Activated T-cell treated with anti-CD3 and anti-CD28 coated beads, Interleukin-2, amount 50 U/mL, for 4 hours (primary cell): ENCODE data around the gene ITPR3. TPM values are rescaled to one million over a fixed set of nuclear protein-coding genes. Genes with fewer than 3 reads are reported as not detected.
A peak's percentile ranks its signal among the peaks of the same experiment; 100 is the strongest.
"Not testable (repeated sequence)": the region's sequence is repeated elsewhere in the genome, so short reads cannot be mapped to it uniquely, and the experiment has no call there.

Source experiments
- ATAC-seq, 2 donors: fragments of 200-7000 bp; cut with Tn5 transposase; one replicate each; pipeline ENCODE4 v1.10.0; 2021
- DNase-seq: peaks from one replicate; pipeline ENCODE4 v3.0.0-alpha.2; 2020
- H3K27me3 Mint-ChIP-seq: one replicate; pipeline ENCODE4 v1.8.0; 2021; ENCODE audit warnings: low read depth, mixed read lengths
- H3K36me3 Mint-ChIP-seq: one replicate; pipeline ENCODE4 v1.8.0; 2022; ENCODE audit warnings: mixed read lengths; ENCODE audit not compliant: insufficient read depth
- H3K4me1 Mint-ChIP-seq: one replicate; pipeline ENCODE4 v1.8.0; 2021; ENCODE audit warnings: low read depth, mixed read lengths
- H3K4me3 Mint-ChIP-seq: one replicate; pipeline ENCODE4 v1.8.0; 2021; ENCODE audit warnings: mild to moderate bottlenecking, moderate library complexity, mixed read lengths
- H3K9me3 Mint-ChIP-seq: one replicate; pipeline ENCODE4 v1.8.0; 2021; ENCODE audit warnings: mixed read lengths
- total RNA-seq, 3 donors: library from RNA; stranded (reverse); gene quantifications; one replicate each; pipeline ENCODE4 v1.2.1, GENCODE V29; 2021

Gene ITPR3
- total RNA-seq, 3 donors from 2014 or later: 34.6 to 37.2 (median 35.5) TPM

GRCh38 chr6:33586108-33586640, 34.9 kb upstream of the ITPR3 start:
- peak overlapping the region; percentile 62 for H3K4me3 Mint-ChIP-seq
- DNase-seq (no peak), ATAC-seq (no peak)
- no peaks in the 10 kb centered on the region for H3K36me3 Mint-ChIP-seq
- peaks cover 23% of the 10 kb centered on the region for H3K4me1 Mint-ChIP-seq
- H3K27me3 Mint-ChIP-seq: no peaks in the 10 kb centered on the region
- H3K9me3 Mint-ChIP-seq: no peaks in the 10 kb centered on the region

- DNase-seq (no peak), ATAC-seq (no peak)
- Mint-ChIP-seq H3K9me3 (no peaks in the 10 kb centered on the region), H3K27me3 (no peaks in the 10 kb centered on the region), H3K4me1 (peaks cover 32% of the 10 kb centered on the region), H3K36me3 (no peaks in the 10 kb centered on the region), H3K4me3 (no peak overlapping the region)
Measured at GRCh38 chr6:33587529-33587928, 33.6 kb upstream of the ITPR3 start.

GRCh38 chr6:33588894-33589293, 32.2 kb upstream of the ITPR3 start:
- H3K27me3 Mint-ChIP-seq: no peaks in the 10 kb centered on the region
- H3K4me1 Mint-ChIP-seq: peaks cover 42% of the 10 kb centered on the region
- DNase-seq: no peak
- no peak for ATAC-seq
- no peaks in the 10 kb centered on the region for H3K36me3 Mint-ChIP-seq
- no peaks in the 10 kb centered on the region for H3K9me3 Mint-ChIP-seq
- no peak overlapping the region for H3K4me3 Mint-ChIP-seq

DNA sequence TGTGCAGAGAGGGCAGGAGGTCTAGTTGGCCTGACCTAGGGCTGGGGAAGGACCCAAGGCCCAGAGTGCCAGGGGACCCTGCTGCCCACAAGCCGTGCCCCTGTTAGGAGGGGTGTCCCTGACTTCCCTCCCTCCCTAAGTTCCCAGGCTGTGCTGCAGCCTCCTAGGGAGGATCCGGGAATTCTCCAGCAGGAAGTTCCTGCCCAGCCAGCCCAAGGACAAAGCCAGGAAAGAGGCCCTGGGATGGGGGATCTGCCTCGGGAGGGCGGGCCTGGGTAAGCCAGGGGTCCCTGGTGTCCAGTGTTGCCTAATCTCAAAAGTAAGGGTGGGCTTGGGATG, 31.8 kb upstream of the ITPR3 start:
- H3K4me3 Mint-ChIP-seq: no peak overlapping the region
- H3K36me3 Mint-ChIP-seq: no peaks in the 10 kb centered on the region
- DNase-seq: no peak
- H3K4me1 Mint-ChIP-seq: peaks cover 42% of the 10 kb centered on the region
- ATAC-seq: no peak
- H3K27me3 Mint-ChIP-seq: no peaks in the 10 kb centered on the region
- H3K9me3 Mint-ChIP-seq: no peaks in the 10 kb centered on the region

DNA sequence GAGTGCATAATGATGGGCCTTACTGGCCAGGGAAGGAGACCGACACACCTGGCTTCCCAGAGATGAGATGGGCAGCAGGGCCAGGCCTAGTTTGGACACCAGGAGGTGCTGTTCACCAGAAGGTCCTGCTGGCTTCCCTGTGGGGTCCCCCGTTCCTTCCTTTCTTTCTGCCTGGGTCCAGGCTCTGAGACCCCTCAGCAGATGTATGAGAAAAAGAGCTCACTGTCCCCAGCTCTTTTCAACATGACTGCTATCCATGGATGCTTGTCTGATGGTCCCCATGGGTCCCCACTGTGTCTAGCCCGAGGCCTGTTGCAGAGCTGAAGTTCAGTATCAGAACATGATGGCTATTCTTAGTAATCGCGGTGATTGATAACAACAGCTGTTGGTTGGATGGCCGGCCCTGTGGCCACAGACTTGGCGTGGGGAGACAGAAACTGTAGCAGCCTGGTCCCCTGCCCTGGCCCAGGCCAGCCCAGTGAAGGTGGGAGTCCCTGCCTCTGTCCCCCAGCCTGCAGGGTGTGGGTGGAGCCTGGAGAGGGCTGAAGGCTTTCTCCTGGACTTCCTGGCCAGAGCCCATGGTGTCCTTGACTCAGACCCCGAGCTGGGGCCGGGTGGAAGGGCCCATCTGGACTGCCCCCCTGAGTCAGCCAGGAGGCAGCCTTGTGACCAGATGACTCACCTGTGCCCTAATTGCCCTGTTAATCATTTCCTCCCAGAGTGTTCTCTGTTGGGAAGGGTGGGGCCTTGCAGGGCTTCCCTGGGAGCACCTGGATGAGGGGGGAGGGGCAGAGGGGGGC, 31.2 kb upstream of the ITPR3 start:
- ATAC-seq (peak in 1 of 2 donors; percentile 13), DNase-seq (peak; percentile 43)
- Mint-ChIP-seq H3K27me3 (no peaks in the 10 kb centered on the region), H3K4me1 (peaks cover 37% of the 10 kb centered on the region), H3K36me3 (no peaks in the 10 kb centered on the region), H3K4me3 (no peak overlapping the region), H3K9me3 (no peaks in the 10 kb centered on the region)

DNA sequence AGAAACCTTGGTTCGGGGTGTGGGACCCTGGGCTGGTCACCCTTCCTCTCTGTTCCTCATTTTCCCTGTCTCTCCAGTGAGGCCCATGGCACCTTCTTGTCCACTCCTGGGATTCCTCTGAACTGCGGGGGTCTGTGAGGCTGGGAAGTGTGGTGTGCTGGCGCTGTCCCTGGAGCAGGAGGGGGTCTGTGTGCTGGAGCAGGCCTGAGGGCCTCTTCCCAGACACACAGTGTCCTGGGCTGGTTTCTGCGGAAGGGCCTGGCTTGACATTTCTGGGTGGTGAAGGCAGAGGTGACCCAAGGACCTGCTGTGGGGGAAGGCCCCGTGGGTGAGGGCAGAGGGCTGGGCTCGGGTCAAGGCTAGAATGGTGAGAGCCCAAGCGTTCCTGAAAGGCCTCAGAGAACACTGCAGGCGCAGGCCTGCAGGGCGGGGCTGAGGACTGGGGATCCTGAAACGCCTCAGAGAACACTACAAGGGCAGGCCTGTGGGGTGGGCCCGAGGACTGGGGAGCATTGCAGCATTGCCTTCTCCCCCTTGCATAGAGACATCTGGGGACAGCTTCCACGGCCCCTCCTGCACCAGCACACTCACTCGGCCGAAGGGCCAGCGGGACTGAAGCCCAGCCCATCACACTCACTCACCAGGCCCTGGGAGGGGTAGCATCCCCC, 30.5 kb upstream of the ITPR3 start:
- H3K27me3 Mint-ChIP-seq: no peaks in the 10 kb centered on the region
- no peaks in the 10 kb centered on the region for H3K9me3 Mint-ChIP-seq
- ATAC-seq (no peak), DNase-seq (no peak)
- no peak overlapping the region for H3K4me3 Mint-ChIP-seq
- peaks cover 32% of the 10 kb centered on the region for H3K4me1 Mint-ChIP-seq
- H3K36me3 Mint-ChIP-seq: no peaks in the 10 kb centered on the region

DNA sequence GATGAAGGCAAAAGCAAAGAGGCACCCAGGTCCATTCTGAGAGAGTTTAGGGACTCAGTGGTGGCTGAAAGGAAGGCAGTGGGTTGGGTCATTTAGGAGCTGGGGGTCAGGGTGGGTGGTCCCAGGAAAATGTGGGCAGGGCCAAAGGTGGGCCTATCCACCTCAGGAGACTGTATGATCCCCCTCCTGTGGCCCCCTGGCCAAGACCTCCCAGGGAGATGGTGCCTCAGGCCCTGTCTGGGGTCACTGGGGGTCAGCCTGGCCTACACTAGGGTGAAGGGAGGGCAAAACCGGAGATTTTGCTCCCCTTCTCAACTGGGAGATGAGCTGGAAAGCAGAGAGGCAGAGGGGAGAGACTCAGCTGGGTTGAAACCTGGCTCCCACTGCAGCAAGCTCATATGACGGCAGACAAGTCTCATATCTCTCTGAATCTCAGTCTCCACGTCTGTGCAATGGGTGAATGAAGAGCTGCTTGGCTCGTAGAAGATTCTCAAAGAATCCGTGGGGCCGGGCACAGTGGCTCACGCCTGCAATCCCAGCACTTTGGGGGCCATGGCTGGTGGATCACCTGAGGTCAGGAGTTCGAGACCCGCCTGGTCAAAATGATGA, 29.6 kb upstream of the ITPR3 start:
- Mint-ChIP-seq H3K4me1 (peaks cover 26% of the 10 kb centered on the region), H3K36me3 (no peaks in the 10 kb centered on the region)

GRCh38 chr6:33592280-33592594, 28.9 kb upstream of the ITPR3 start:
- H3K4me3 Mint-ChIP-seq: peak overlapping the region; percentile 5
- no peaks in the 10 kb centered on the region for H3K27me3 Mint-ChIP-seq
- no peak for DNase-seq
- H3K4me1 Mint-ChIP-seq: peaks cover 26% of the 10 kb centered on the region
- H3K9me3 Mint-ChIP-seq: no peaks in the 10 kb centered on the region
- ATAC-seq: no peak
- no peaks in the 10 kb centered on the region for H3K36me3 Mint-ChIP-seq

More for the DNA sequence above, 29.6 kb upstream of the ITPR3 start:
- Mint-ChIP-seq H3K4me3 (no peak overlapping the region), H3K9me3 (no peaks in the 10 kb centered on the region), H3K27me3 (no peaks in the 10 kb centered on the region)
- DNase-seq (no peak), ATAC-seq (no peak)

DNA sequence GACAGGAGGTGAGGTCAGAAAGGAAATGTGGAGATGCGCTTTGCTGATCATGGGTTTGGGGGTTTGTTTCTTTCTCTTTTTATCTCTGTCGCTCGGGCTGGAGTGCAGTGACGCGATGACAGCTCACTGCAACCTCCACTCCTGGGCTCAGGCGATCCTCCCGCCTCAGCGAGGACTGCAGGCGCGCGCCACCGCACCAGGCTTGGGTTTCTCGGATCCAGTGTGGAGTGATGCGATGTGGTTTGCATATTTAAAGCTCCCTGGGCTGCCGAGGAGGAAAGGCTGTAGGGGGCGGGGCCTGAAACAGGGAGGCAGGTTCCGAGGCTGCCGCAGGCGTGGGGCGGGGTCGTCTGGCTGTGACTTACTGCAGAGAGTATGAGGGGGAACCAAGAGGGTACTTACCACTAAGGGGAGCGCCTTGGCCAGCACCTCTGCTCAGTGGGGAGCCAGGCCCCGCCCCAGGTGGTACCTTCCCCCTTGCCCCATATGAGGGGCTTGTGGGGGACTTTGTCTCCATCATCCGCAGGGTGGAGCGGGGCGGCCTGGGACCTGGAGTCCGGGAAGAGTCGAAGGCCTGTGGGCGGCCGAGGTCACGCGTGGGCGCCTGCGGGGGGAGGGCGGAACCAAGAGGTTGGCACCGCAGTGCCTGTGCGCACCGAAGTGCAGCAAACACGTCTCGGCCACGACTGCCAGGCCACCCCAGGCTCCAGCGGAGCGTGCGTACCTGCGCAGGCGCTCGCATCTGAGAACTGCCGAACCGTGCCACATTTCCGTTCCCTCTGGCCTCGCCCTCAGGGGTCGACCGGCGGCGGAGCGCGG, 28.3 kb upstream of the ITPR3 start:
- Mint-ChIP-seq H3K36me3 (no peaks in the 10 kb centered on the region), H3K4me3 (peak overlapping the region; percentile 73), H3K4me1 (peaks cover 26% of the 10 kb centered on the region), H3K27me3 (no peaks in the 10 kb centered on the region), H3K9me3 (no peaks in the 10 kb centered on the region)
- DNase-seq (peak; percentile 45), ATAC-seq (peak; percentile 64 to 66)

GRCh38 chr6:33593414-33593727, 27.8 kb upstream of the ITPR3 start:
- no peak for ATAC-seq
- DNase-seq: no peak
- H3K36me3 Mint-ChIP-seq: no peaks in the 10 kb centered on the region
- no peaks in the 10 kb centered on the region for H3K9me3 Mint-ChIP-seq
- H3K4me3 Mint-ChIP-seq: peak overlapping the region; percentile 73
- peaks cover 26% of the 10 kb centered on the region for H3K4me1 Mint-ChIP-seq
- no peaks in the 10 kb centered on the region for H3K27me3 Mint-ChIP-seq

DNA sequence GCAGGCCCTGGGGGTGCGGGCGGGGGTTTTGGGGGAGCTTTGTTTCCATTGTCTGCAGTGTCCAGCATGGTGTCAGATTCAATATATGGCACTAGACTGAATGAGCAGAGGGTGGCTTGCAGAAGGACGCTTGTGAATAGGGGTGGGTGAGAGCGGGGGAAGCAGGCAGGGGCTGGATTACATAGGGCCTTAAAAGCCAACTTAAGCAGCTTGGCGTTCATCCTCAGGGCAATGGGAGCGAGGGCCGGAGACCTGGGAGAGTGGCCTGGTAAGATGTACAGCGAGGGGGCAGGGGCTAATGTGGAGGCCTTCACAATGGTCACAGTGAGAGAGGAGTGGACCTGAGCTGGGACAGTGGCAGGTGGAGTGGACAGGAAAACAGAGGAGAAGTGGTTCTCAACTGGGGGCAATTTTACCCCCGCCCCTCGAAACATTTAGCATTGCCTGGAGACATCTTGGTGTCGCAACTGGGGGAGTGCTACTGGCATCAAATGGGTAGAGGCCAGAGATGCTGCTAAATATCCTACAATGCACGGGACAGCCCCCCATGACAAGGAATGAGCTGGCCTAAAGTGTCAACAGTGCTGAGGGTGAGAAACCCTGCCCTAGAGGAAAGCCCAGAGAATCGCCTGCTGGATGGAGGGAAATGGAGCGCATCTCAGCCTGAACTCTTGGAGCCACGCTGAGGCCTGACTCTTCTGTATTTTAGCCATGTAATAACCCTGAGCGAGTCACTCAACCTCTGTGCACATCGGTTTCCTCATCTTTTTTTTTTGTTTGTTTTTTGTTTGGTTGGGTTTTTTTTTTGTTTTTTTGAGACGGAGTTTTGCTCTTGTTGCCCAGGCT, 25.9 kb upstream of the ITPR3 start:
- Mint-ChIP-seq H3K27me3 (no peaks in the 10 kb centered on the region), H3K9me3 (no peaks in the 10 kb centered on the region), H3K4me1 (peaks cover 26% of the 10 kb centered on the region), H3K36me3 (no peaks in the 10 kb centered on the region), H3K4me3 (no peak overlapping the region)
- DNase-seq (no peak), ATAC-seq (no peak)

DNA sequence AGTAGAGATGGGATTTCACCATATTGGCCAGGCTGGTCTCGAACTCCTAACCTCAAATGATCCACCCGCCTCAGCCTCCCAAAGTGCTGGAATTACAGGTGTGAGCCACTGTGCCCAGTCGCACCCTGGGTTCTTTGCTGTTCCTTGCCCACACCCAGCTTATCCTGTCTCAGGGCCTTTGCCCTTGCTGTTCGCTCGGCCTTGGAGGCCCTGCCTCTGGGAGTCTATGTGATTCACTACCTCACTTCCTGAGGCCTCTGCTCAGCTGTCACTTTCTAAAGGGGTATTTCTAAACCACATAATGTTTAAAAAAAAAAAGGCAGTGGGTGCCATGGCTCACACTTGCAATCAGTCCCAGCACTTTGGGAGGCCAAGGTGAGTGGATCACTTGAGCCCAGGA, 24.2 kb upstream of the ITPR3 start:
- not testable (repeated sequence) for H3K4me3 Mint-ChIP-seq, DNase-seq, H3K36me3 Mint-ChIP-seq, H3K9me3 Mint-ChIP-seq, H3K27me3 Mint-ChIP-seq
- ATAC-seq: peak; percentile 52 to 56
- H3K4me1 Mint-ChIP-seq: peaks cover 17% of the 10 kb centered on the region

DNA sequence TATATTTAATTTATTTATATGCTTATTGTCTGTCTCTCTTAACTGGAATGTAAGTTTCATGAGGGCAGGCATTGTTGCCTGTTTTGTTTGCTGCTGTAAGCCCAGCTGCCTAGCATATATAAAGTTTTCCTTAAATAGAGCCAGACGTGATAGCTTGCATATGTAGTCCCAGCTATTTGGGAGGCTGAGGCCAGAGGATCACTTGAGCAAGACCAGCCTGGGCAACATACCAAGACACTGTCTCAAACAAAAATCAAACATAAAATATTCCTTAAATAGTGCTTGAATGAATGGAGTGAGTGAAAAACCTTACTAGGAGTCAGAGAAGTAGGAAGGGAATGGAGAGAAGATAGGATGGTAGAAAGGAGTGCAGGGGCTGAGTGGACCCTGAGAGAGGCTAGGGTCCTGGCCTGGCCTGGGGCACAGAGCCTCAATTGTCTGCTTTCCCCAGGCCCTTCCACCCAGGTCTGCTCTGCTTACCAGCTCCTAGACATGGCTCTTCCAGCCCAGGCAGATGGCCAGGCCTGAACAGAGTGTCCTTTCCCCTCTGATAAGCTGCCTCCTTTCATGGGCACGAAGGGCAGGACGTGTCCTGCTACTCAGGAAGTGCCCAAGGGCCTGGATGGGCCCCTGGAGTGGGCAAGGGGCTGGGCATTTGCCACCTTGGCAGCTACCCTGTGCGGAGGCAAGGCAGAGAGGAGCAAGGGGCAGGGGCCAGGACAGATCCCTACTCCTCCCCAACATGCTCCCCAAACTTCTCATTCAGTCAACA, 23.4 kb upstream of the ITPR3 start:
- Mint-ChIP-seq H3K4me1 (peaks cover 10% of the 10 kb centered on the region), H3K27me3 (no peaks in the 10 kb centered on the region), H3K9me3 (no peaks in the 10 kb centered on the region), H3K4me3 (no peak overlapping the region), H3K36me3 (no peaks in the 10 kb centered on the region)
- DNase-seq: no peak
- ATAC-seq: no peak
